ENCODE results near the gene TXNL4A.

The TXNL4A gene

DNA sequence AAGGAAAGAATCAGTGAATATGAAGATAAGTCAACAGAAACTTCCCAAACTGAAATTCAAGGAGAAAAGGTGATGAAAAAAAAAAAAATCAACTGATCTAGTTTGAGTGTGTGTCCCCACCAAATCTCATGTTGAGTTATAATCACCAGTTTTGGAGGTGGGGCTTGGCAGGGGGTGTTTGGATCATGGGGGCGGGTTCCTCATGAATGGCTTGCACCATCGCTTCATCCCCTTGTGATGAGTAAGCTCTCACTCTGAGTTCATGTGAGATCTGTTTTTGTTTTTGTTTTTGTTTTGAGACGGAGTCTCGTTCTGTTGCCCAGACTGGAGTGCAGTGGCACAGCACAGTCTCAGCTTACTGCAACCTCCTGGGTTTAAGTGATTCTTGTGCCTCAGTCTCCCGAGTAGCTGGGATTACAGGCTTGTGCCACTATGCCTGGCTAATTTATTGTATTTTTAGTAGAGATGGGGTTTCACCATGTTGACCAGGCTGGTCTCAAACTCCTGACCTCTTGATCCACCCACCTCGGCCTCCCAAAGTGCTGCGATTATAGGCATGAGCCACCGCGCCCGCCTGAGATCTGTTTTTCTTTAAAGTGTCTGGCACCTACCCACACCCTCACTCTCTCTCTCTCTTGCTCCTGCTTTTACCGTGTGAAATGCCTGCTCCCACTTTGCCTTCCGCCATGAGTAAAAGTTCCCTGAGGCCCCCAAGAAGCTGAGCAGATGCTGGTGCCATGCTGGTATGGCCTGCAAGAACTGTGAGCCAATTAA is 32.9 kb downstream of the TXNL4A start:
- no peak overlapping the region for H3K27ac ChIP-seq
- ChIA-PET POLR2A (ENCODE audit: low non-redundant PET) (no interaction called here), CTCF (no interaction called here)
- DNase-seq (ENCODE audit: low spot score): no peak
- TF ChIP-seq, protein P1, sequence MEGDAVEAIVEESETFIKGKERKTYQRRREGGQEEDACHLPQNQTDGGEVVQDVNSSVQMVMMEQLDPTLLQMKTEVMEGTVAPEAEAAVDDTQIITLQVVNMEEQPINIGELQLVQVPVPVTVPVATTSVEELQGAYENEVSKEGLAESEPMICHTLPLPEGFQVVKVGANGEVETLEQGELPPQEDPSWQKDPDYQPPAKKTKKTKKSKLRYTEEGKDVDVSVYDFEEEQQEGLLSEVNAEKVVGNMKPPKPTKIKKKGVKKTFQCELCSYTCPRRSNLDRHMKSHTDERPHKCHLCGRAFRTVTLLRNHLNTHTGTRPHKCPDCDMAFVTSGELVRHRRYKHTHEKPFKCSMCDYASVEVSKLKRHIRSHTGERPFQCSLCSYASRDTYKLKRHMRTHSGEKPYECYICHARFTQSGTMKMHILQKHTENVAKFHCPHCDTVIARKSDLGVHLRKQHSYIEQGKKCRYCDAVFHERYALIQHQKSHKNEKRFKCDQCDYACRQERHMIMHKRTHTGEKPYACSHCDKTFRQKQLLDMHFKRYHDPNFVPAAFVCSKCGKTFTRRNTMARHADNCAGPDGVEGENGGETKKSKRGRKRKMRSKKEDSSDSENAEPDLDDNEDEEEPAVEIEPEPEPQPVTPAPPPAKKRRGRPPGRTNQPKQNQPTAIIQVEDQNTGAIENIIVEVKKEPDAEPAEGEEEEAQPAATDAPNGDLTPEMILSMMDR (conservative IDR thresholded peaks at IDR 0.05; ENCODE audit: low read depth): no peak

DNA sequence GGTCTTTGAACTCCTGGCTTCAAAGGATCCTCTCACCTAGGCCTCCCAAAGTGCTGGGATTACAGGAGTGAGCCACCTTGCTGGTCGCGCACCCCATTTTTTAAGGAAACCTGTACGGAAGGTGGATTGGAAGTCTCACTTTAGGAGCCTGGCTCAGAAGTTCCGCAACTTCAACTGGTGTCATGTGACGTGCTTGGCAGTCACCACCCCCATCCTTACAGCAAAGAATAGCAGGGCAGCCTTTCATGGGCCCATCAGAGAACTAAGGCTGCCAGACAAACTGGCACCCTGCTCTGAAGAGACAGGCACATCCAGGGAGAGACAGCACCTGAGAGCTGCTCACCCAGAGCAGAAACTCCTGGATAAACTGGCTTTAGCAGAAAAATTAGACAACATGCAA is 33.6 kb downstream of the TXNL4A start:
- peak overlapping the region; percentile 34; the same call in 1 of the 2 replicates for H3K27ac ChIP-seq
- TF ChIP-seq, protein P1 (conservative IDR thresholded peaks at IDR 0.05; ENCODE audit: low read depth): no peak
- ChIA-PET POLR2A (ENCODE audit: low non-redundant PET) (no interaction called here), CTCF (no interaction called here)
- DNase-seq (ENCODE audit: low spot score): no peak

DNA sequence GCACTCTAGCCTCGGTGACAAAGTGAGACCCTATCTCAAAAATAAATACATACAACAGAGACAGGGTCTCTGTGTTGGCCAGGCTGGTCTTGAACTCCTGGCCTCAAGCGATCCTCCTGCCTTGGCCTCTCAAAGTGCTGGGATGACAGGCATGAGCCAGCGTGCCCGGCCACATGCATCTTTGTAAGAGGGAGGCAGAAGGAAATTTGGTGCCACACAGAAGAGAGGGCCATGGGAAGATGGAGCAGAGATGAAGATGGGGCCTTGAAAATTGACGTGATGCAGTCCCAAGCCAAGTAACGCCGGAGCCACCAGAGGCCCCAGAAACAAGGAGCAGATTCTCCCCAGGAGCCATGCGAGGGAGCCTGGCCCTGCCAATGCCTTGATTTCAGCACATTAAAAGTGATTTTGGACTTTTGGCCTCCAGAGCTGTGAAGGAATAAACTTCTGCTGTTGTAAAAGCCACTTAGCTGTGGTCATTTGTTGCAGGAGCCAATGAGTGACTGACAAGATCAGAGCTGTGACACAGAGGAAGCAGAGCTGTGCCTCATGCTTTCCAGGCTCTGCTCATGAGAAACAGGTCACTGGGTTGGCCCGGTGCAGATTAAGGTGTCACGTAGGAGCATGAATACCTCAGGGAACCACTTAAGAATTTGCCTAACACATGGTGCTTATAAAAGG is 34.3 kb downstream of the TXNL4A start:
- ChIA-PET CTCF (no interaction called here), POLR2A (ENCODE audit: low non-redundant PET) (no interaction called here)
- peak overlapping the region; percentile 34 for H3K27ac ChIP-seq
- no peak for DNase-seq (ENCODE audit: low spot score)
- TF ChIP-seq, protein P1 (conservative IDR thresholded peaks at IDR 0.05; ENCODE audit: low read depth): no peak

DNA sequence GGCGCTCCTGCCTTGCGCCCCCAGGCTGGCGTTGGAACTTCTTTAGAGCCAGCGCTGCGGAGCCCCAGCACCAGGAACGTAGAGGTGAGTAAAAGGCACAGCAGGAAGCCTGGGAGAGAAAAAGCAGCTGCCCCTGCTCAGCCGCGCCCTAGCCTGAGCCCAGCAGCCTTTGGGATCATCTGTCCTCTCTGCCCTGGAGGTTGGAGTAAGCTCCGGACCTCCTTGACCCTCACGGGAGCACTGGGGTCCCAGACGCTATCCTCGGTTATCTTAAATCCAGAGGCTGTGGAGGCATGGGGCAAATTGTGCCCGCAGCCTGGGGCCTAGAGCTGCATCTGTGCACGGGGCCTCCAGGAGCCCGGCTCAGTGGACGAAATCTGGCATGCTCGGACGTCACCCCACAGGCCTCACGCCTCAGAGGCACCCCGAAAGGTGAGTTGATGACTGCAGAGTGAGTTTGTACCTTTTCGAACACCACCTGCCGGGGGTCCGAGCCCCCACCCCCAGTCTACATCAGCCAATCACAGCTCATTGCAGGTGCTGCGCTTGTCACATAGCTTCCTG is 35.3 kb downstream of the TXNL4A start:
- TF ChIP-seq, protein P1 (conservative IDR thresholded peaks at IDR 0.05; ENCODE audit: low read depth): no peak
- POLR2A ChIA-PET (ENCODE audit: low non-redundant PET): no interaction called here
- CTCF ChIA-PET: no interaction called here
- H3K27ac ChIP-seq: peak overlapping the region; percentile 23; the same call in 1 of the 2 replicates
- no peak for DNase-seq (ENCODE audit: low spot score)

DNA sequence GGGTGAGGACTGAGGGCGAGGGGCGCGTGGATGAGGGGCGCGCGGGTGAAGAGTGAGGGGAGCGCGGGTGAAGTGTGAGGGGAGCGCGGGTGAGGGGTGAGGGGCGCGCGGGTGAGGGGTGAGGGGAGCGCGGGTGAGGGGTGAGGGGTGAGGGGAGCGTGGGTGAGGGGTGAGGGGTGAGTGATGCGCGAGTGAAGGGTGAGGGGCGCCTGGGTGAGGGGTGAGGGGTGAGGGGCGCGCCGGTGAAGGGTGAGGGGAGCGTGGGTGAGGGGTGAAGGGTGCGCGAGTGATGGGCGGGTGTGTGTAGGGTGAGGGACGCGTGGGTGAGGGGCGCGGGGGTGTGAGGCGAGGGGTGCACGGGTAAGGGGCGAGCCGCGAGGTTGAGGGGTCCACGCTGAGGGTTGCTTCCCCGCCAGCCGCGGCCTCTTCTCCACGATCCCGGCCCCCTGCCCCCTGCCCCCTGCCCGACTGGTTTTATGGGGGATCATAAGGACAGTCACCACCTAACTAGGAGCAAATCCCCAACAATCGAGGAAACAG is 35.8 kb downstream of the TXNL4A start:
- peak overlapping the region; percentile 63 for H3K27ac ChIP-seq
- TF ChIP-seq, protein P1 (conservative IDR thresholded peaks at IDR 0.05; ENCODE audit: low read depth): no peak
- ChIA-PET POLR2A (ENCODE audit: low non-redundant PET) (no interaction called here), CTCF (no interaction called here)
- no peak for DNase-seq (ENCODE audit: low spot score)

DNA sequence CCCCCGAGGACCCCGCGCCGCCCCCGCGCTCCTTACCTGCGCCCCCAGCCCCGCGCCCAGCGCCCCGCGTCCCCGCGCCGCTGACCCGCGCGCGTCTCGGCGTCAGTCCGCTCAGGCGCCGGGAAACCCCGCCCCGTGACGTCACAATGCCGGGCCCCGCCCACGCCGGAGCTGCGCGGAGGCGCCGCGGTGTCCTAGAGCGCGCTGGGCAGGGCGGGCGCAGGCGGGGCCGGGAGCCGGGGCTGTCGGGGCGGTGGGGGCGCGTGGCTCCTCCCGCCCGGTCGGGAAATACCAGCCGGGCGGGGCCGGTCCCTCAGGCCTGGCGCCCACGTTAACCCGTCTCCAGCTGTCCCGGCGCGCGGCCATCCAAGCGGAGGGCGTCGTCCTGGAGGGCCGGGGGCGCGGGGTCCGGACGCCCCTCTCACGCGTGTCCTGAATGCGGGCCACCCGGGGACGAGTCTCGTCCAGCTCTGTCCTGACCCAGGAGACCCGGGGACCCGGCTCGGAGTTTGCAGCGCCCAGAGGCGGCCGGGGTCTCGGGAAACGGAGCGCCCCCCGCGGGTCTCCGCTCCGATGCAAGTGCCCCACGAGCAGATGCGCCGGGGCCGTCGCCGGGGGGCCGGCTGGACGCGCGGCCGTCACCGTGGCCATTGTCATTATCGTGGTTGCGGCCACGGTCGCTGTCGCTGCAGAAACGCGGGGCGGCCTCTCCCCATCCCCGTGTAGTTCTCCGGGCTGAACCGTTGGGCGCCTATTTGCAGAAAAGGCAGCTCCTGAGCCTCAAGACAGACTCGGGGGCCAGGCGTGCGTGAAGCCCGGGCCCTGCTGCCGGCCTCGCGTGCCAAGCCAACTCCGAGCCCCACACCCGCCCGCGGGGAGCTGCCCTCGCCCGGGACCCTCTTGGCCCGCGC is 36.6 kb downstream of the TXNL4A start, which contains the start of gene SLC66A2:
SLC66A2 (minus strand) TSS at position 109 of the 911 bp plus-strand sequence. CDS start 727 bp downstream, outside the sequence.
- DNase-seq (ENCODE audit: low spot score): peak; percentile 85
- POLR2A ChIA-PET (ENCODE audit: low non-redundant PET): no interaction called here
- peak within 1 kb of the TSS; percentile 63 for H3K27ac ChIP-seq
- TF ChIP-seq, protein P1 (conservative IDR thresholded peaks at IDR 0.05; ENCODE audit: low read depth): no peak
- CTCF ChIA-PET: no interaction called here

Data from RWPE1 (cell line).